DMS 273 treated with DMSO at 0.1 percent for 48 hours (cell line): ENCODE data around the gene KRTCAP2.

ENCODE experiments used
- DNase-seq: peaks from one replicate; lab custom pipeline; 2025; lab: John Stamatoyannopoulos, UW

KRTCAP2 gene

GRCh38 chr1:155183775-155184221 is 10.7 kb upstream of the KRTCAP2 start:
- no peak for DNase-seq

GRCh38 chr1:155182052-155182550 is 9.0 kb upstream of the KRTCAP2 start:
- no peak for DNase-seq

GRCh38 chr1:155181371-155182051 is 8.4 kb upstream of the KRTCAP2 start:
- DNase-seq = no peak

GRCh38 chr1:155179112-155180031 is 6.3 kb upstream of the KRTCAP2 start:
- DNase-seq = no peak

- no peak for DNase-seq
These were observed 5.5 kb upstream of the KRTCAP2 start for GRCh38 chr1:155178441-155179111.

GRCh38 chr1:155177918-155178281 is 4.8 kb upstream of the KRTCAP2 start:
- no peak for DNase-seq

GRCh38 chr1:155177192-155177917 is 4.3 kb upstream of the KRTCAP2 start:
- no peak for DNase-seq

- DNase-seq = peak; percentile 21
These were observed 3.5 kb upstream of the KRTCAP2 start for GRCh38 chr1:155176544-155177071.

GRCh38 chr1:155175927-155176371 is 2.8 kb upstream of the KRTCAP2 start:
- no peak for DNase-seq

GRCh38 chr1:155175281-155175926 is 2.3 kb upstream of the KRTCAP2 start:
- no peak for DNase-seq

GRCh38 chr1:155174324-155175280 is 1.5 kb upstream of the KRTCAP2 start:
- DNase-seq = no peak

GRCh38 chr1:155173478-155174323 is 597 bp upstream of the KRTCAP2 start, which contains the start of gene TRIM46:
Gene TRIM46 (plus strand): TSS chr1:155173849. CDS start chr1:155173967, 118 bp downstream.
- no peak for DNase-seq

GRCh38 chr1:155171836-155172731 is 1.0 kb downstream of the KRTCAP2 start:
- DNase-seq = no peak

- no peak for DNase-seq
These were observed 2.3 kb downstream of the KRTCAP2 start for GRCh38 chr1:155170806-155171205.

- DNase-seq = no peak
These were observed 2.9 kb downstream of the KRTCAP2 start for GRCh38 chr1:155170101-155170785.

- DNase-seq = no peak
These were observed 3.6 kb downstream of the KRTCAP2 start for GRCh38 chr1:155169541-155169940.
